ENCODE measurements around the gene CCDC141.
"Not testable (repeated sequence)": the region's sequence is repeated elsewhere in the genome, so short reads cannot be mapped to it uniquely, and the experiment has no call there.

Gene CCDC141

GRCh38 chr2:179017773-179018357, 32.1 kb downstream of the CCDC141 start:
- no peaks in the 10 kb centered on the region for H3K4me1 ChIP-seq (ENCODE audit: insufficient read depth, low read length)

GRCh38 chr2:179014189-179014588, 35.7 kb downstream of the CCDC141 start:
- not testable (repeated sequence) for H3K9me3 ChIP-seq (ENCODE audit: control insufficient read depth, insufficient read depth, low read length); H3K9ac ChIP-seq (ENCODE audit: low read depth, low read length); H3K4me1 ChIP-seq (ENCODE audit: insufficient read depth, low read length); H3K36me3 ChIP-seq (ENCODE audit: insufficient read depth, low read length)

More at GRCh38 chr2:179017773-179018357, 32.1 kb downstream of the CCDC141 start:
- Histone ChIP-seq H3K36me3 (ENCODE audit: insufficient read depth, low read length) (no peaks in the 10 kb centered on the region), H3K9me3 (ENCODE audit: control insufficient read depth, insufficient read depth, low read length) (no peaks in the 10 kb centered on the region), H3K9ac (ENCODE audit: low read depth, low read length) (no peak overlapping the region)

GRCh38 chr2:179005976-179006375, 44.0 kb downstream of the CCDC141 start:
- Histone ChIP-seq H3K9me3 (ENCODE audit: control insufficient read depth, insufficient read depth, low read length) (no peaks in the 10 kb centered on the region), H3K4me1 (ENCODE audit: insufficient read depth, low read length) (no peaks in the 10 kb centered on the region), H3K9ac (ENCODE audit: low read depth, low read length) (no peak overlapping the region), H3K36me3 (ENCODE audit: insufficient read depth, low read length) (no peaks in the 10 kb centered on the region)

GRCh38 chr2:178999476-178999875, 50.5 kb downstream of the CCDC141 start:
- no peak overlapping the region for H3K9ac ChIP-seq (ENCODE audit: low read depth, low read length)
- H3K36me3 ChIP-seq (ENCODE audit: insufficient read depth, low read length), result peaks cover 4% of the 10 kb centered on the region; the same call in 1 of the 2 replicates
- H3K4me1 ChIP-seq (ENCODE audit: insufficient read depth, low read length), result no peaks in the 10 kb centered on the region
- H3K9me3 ChIP-seq (ENCODE audit: control insufficient read depth, insufficient read depth, low read length), result peaks cover 3% of the 10 kb centered on the region; the same call in 1 of the 2 replicates

- H3K36me3 ChIP-seq (ENCODE audit: insufficient read depth, low read length), result peaks cover 4% of the 10 kb centered on the region; the same call in 1 of the 2 replicates
- no peak overlapping the region for H3K9ac ChIP-seq (ENCODE audit: low read depth, low read length)
- H3K9me3 ChIP-seq (ENCODE audit: control insufficient read depth, insufficient read depth, low read length), result peaks cover 6% of the 10 kb centered on the region
- H3K4me1 ChIP-seq (ENCODE audit: insufficient read depth, low read length), result no peaks in the 10 kb centered on the region
Measured at GRCh38 chr2:178998539-178998938, 51.4 kb downstream of the CCDC141 start.

GRCh38 chr2:178997477-178997876, 52.5 kb downstream of the CCDC141 start:
- Histone ChIP-seq H3K9me3 (ENCODE audit: control insufficient read depth, insufficient read depth, low read length) (peaks cover 6% of the 10 kb centered on the region), H3K36me3 (ENCODE audit: insufficient read depth, low read length) (peaks cover 4% of the 10 kb centered on the region; the same call in 1 of the 2 replicates), H3K9ac (ENCODE audit: low read depth, low read length) (no peak overlapping the region), H3K4me1 (ENCODE audit: insufficient read depth, low read length) (no peaks in the 10 kb centered on the region)

GRCh38 chr2:178997067-178997466, 52.9 kb downstream of the CCDC141 start:
- peaks cover 6% of the 10 kb centered on the region for H3K9me3 ChIP-seq (ENCODE audit: control insufficient read depth, insufficient read depth, low read length)
- no peak overlapping the region for H3K9ac ChIP-seq (ENCODE audit: low read depth, low read length)
- H3K36me3 ChIP-seq (ENCODE audit: insufficient read depth, low read length), result peaks cover 4% of the 10 kb centered on the region; the same call in 1 of the 2 replicates
- H3K4me1 ChIP-seq (ENCODE audit: insufficient read depth, low read length), result no peaks in the 10 kb centered on the region

GRCh38 chr2:178994264-178994663, 55.7 kb downstream of the CCDC141 start:
- Histone ChIP-seq H3K9me3 (ENCODE audit: control insufficient read depth, insufficient read depth, low read length) (peaks cover 6% of the 10 kb centered on the region), H3K4me1 (ENCODE audit: insufficient read depth, low read length) (no peaks in the 10 kb centered on the region), H3K36me3 (ENCODE audit: insufficient read depth, low read length) (peaks cover 4% of the 10 kb centered on the region; the same call in 1 of the 2 replicates), H3K9ac (ENCODE audit: low read depth, low read length) (no peak overlapping the region)

GRCh38 chr2:178993788-178994187, 56.1 kb downstream of the CCDC141 start:
- H3K36me3 ChIP-seq (ENCODE audit: insufficient read depth, low read length), result peaks cover 4% of the 10 kb centered on the region; the same call in 1 of the 2 replicates
- no peaks in the 10 kb centered on the region for H3K4me1 ChIP-seq (ENCODE audit: insufficient read depth, low read length)
- peaks cover 6% of the 10 kb centered on the region for H3K9me3 ChIP-seq (ENCODE audit: control insufficient read depth, insufficient read depth, low read length)
- H3K9ac ChIP-seq (ENCODE audit: low read depth, low read length), result no peak overlapping the region

- H3K36me3 ChIP-seq (ENCODE audit: insufficient read depth, low read length); H3K4me1 ChIP-seq (ENCODE audit: insufficient read depth, low read length); H3K9me3 ChIP-seq (ENCODE audit: control insufficient read depth, insufficient read depth, low read length); H3K9ac ChIP-seq (ENCODE audit: low read depth, low read length): not testable (repeated sequence)
Measured at GRCh38 chr2:178992719-178993118, 57.2 kb downstream of the CCDC141 start.

- Histone ChIP-seq H3K9me3 (ENCODE audit: control insufficient read depth, insufficient read depth, low read length) (peaks cover 3% of the 10 kb centered on the region), H3K4me1 (ENCODE audit: insufficient read depth, low read length) (no peaks in the 10 kb centered on the region), H3K9ac (ENCODE audit: low read depth, low read length) (no peak overlapping the region), H3K36me3 (ENCODE audit: insufficient read depth, low read length) (no peaks in the 10 kb centered on the region)
Measured at GRCh38 chr2:178990533-178991241, 59.2 kb downstream of the CCDC141 start.

- H3K4me1 ChIP-seq (ENCODE audit: insufficient read depth, low read length); H3K9me3 ChIP-seq (ENCODE audit: control insufficient read depth, insufficient read depth, low read length); H3K36me3 ChIP-seq (ENCODE audit: insufficient read depth, low read length); H3K9ac ChIP-seq (ENCODE audit: low read depth, low read length): not testable (repeated sequence)
Measured at GRCh38 chr2:178989424-178989823, 60.5 kb downstream of the CCDC141 start.

GRCh38 chr2:178982652-178983051, 67.3 kb downstream of the CCDC141 start:
- H3K4me1 ChIP-seq (ENCODE audit: insufficient read depth, low read length); H3K9me3 ChIP-seq (ENCODE audit: control insufficient read depth, insufficient read depth, low read length); H3K9ac ChIP-seq (ENCODE audit: low read depth, low read length); H3K36me3 ChIP-seq (ENCODE audit: insufficient read depth, low read length): not testable (repeated sequence)

- H3K4me1 ChIP-seq (ENCODE audit: insufficient read depth, low read length), result no peaks in the 10 kb centered on the region
- no peaks in the 10 kb centered on the region for H3K9me3 ChIP-seq (ENCODE audit: control insufficient read depth, insufficient read depth, low read length)
- no peak overlapping the region for H3K9ac ChIP-seq (ENCODE audit: low read depth, low read length)
- no peaks in the 10 kb centered on the region for H3K36me3 ChIP-seq (ENCODE audit: insufficient read depth, low read length)
Measured at GRCh38 chr2:178980815-178981214, 69.1 kb downstream of the CCDC141 start.

GRCh38 chr2:178978667-178979066, 71.3 kb downstream of the CCDC141 start:
- no peaks in the 10 kb centered on the region for H3K36me3 ChIP-seq (ENCODE audit: insufficient read depth, low read length)
- no peaks in the 10 kb centered on the region for H3K4me1 ChIP-seq (ENCODE audit: insufficient read depth, low read length)
- no peaks in the 10 kb centered on the region for H3K9me3 ChIP-seq (ENCODE audit: control insufficient read depth, insufficient read depth, low read length)
- H3K9ac ChIP-seq (ENCODE audit: low read depth, low read length), result no peak overlapping the region
